GM11168 (cell line): Measurements from ENCODE around the gene IL17RE.

ENCODE experiments used
- in situ Hi-C: fragments of 300-500 bp; cut with MboI; formaldehyde crosslinking; loops from one replicate; pipeline ENCODE4 v1.12.0; 2022; ENCODE audit warnings: low sequenced_read_pairs; ENCODE audit not compliant: unreplicated experiment

Gene IL17RE

DNA sequence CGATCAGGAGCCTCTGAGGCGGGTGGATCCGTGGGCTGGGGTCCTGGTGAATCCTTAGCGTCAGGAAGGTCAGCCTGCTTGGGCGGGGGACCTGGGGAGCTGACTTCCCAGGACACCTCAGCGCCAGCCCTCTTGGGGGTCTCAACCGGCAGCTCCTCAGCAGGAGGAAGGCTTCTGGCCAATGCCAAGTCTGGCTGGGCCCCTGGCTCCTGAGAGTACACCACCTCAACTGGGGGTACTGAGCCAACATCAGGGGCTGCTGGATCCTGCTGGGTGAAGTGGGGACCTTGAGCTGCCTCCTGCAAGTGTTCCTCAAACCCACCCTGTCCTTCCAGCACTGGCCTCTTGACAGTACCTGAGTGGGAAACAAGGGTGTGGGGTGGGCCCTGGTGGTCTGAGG, 46.5 kb downstream of the IL17RE start:
- in situ Hi-C loops = no loop called here

GRCh38 chr3:9949626-9950025, 47.0 kb downstream of the IL17RE start:
- in situ Hi-C loops = no loop called here

DNA sequence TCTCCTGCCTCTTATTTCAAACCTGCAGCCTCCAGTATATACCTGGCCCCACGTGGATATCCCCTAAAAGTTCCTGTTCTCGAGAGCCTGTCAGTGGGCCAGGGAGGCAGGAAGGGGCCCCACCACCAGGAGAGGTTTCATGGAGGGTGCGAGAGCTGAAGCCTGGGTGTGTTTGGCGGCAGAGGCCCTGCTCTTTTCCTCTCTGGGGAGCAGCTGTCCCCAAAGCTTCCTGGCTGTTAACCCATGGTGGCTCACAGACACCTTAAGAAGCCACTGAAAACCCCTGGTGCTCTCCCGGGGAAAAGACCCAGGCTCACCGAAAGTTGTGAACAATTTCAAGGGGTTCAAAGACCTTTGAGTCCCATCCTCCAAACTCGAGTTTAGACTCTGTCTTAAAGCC, 48.5 kb downstream of the IL17RE start:
- in situ Hi-C loops = no loop called here

- in situ Hi-C loops = no loop called here
Measured at GRCh38 chr3:9951598-9951961, 48.9 kb downstream of the IL17RE start.

DNA sequence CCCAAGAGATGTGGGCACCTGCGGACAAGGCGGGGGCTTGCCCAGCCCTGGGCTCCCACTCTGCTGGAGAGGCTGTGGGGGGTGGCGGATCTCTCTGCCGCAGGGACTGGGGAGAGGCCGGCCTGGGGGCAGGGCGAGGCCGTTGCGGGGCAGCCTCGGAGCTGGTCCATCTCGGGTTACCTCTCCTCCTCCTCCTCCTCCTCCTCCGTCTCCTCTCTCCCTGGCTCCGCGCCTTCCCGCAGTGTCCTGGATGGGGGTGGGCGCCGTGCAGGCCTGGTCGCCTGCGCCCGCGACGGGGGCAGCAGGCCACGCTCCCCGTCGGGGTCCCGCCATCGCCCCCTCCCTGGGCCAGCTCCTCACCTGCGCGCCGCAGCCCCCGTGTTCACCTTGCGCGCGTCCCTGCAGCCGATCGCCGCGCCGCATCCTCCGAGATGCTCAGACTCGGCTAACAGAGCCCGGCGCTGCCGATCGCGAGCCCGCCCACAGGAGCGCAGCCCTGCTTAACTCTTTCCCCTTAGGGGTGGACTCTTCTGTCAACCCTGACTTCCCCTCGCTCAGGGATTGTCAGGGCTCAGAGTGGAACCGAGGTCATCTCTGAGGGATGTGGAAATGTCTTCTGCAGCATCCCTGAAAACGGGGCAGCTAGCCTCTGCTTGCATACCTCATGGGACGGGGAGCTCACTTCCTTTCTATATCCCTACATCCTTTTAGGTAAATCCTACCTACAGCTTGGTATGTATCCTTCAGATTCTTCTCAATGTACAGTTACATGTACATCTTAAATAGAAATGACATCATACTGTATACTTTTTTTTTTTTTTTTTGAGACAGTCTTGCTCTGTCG, 49.5 kb downstream of the IL17RE start, which contains the start of gene PRRT3:
TSS of gene PRRT3 (minus strand) at position 447 of the 844 bp plus-strand sequence. CDS start 2,293 bp downstream, outside the sequence.
- in situ Hi-C loops = no loop called here

DNA sequence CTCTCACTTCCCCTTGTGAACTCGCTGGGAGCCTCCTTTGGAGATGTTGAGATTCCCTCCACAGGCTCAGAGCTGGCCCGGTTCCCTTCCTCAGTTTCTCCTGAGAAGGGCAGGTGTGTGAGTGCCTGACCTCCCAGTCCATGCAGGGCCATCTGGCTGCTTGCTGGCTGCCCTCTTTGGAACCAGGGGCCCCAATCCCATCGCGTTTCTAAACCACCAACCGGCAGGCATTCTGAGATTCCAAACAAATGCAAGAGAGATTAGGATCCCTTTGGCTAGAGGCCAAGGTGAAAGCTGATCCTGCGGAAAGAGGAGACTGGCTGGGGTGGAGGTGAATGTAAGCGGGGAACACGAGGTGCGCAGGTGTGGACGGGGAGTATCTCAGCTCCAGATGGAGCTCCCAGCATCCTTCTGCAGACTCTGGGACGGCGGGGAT, 52.4 kb downstream of the IL17RE start:
- in situ Hi-C loops = no loop called here

DNA sequence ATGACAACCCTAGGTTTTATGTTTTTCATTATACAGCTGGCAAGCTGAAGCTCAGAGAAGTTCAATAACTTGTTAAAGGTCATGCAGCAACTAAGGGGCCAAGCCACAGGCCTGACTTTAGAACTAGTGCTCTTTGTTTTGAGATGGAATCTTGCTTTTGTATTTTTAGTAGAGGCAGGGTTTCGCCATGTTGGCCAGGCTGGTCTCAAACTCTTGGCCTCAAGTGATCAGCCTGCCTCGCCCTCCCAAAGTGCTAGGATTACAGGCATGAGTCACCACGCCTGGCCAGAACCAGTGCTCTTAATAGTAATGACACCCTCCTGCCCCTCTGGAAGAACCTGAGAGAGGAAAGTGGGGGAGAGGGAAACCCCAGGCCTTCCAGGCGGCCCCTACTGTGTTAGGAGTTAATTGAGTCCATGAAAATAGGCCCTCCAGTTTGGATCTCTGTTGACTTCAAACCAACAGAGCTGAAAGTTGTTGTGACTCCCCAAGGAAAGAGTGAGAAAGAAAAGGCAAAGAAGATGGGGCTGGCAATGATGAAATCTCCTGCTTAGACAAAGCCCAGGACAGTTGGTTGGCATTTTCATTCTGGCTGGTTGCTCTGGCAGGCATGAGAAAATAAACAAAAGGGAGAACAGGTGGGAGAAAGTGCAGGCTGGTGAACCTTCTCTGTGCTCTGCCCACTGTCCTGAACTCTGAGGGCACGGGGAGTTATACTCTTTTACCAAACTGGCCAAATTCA, 53.1 kb downstream of the IL17RE start:
- in situ Hi-C loops = no loop called here

DNA sequence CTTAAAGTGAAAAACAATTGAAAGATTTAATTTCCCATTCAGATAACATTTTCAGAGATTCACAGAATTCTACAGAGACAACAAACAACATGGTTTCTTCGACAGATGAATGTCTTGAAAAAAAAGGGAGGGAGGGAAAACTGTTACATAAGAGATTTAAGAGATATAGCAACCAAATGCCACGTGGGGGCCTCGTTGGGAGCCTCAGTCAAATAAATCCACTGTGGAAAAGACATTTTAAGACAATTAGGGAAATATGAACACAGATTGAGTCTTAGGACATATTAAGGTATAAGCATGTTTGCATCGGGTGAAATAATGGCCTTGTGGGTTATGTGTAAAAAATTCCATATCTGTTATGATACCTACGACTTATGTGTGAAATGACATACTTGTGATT, 54.6 kb downstream of the IL17RE start:
- in situ Hi-C loops = no loop called here

DNA sequence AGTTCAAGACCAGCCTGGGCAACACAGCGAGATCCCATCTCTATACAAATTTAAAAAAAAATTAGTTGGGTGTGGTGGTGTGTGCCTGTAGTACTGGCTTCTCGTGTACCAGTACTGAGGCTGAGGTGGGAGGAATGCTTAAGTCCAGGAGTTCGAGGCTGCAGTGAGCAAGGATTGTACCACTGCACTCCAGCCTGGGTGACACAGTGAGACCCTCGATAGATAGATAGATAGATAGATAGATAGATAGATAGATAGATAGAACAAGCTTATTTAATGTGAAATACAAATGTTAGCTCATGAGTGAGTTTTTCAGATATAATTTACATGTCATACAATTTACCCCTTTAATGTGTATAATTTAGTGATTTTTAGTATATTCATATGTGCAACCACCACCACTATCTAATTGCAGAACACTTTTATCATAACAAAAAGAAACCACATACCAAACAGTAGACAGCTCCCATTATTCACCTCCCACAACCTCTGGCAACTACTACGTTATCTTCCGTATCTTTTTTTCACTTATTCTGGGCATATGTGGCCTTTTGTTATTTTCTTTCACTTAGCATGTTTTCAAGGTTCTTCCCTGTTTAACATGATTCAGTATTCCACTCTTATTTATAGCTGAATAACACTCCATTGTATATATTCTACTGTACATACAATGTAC, 62.7 kb downstream of the IL17RE start:
- in situ Hi-C loops = no loop called here
